ENCODE results near the gene KIF20A. TPM values are rescaled to one million over a fixed set of nuclear protein-coding genes. Genes with fewer than 3 reads are reported as not detected.
A peak's percentile ranks its signal among the peaks of the same experiment; 100 is the strongest.

The KIF20A gene
- polyA plus RNA-seq, 1 experiment, result 25.4 TPM

DNA sequence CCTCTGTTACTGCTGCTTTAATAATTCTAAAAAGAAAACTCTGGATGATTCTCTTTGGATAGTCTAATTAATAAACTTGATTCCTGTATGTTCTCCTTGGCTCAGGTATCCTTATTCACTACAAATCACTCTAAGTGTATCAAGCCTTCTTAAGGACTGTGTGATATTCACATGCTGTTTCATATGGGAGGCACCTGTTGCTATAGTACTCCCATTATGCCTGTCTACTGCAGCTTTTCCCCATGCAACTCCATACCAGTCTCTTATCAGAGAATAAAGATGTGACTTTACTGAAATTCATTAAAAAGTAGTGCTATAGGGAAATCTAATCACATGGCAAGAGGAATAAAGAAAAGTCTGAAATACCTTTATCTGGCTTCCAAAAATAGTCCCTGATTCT is 15.2 kb upstream of the KIF20A start:
- Histone ChIP-seq H3K27ac (ENCODE audit: low read depth, low read length) (no peak overlapping the region), H3K9me3 (ENCODE audit: control insufficient read depth, insufficient read depth, low read length) (no peaks in the 10 kb centered on the region), H3K27me3 (ENCODE audit: control insufficient read depth, insufficient read depth, low read length) (no peaks in the 10 kb centered on the region), H3K4me3 (ENCODE audit: low read depth, low read length) (no peak overlapping the region)
- DNase-seq (ENCODE audit: low read depth, low spot score), result no peak
- TF ChIP-seq CTCF (IDR thresholded peaks at IDR 0.05; ENCODE audit: low read depth, low read length), result no peak
- ChIA-PET POLR2A (interaction anchor here (0.5 to 0.6 kb wide), 2 partner anchors 14 to 62 kb away, joined by 4 to 6 read pairs; no protein-coding TSS in a partner anchor), CTCF (interaction anchor here (2.8 kb wide), 1 partner anchor 86 kb away, joined by 10 read pairs; no protein-coding TSS in a partner anchor)

GRCh38 chr5:138169124-138169523 is 9.8 kb upstream of the KIF20A start:
- DNase-seq (ENCODE audit: low read depth, low spot score), result no peak
- CTCF ChIA-PET, result interaction anchor here (1.5 kb wide), 1 partner anchor 11 kb away, joined by 3 read pairs; no protein-coding TSS in a partner anchor
- H3K4me3 ChIP-seq (ENCODE audit: low read depth, low read length), result no peak overlapping the region
- H3K9me3 ChIP-seq (ENCODE audit: control insufficient read depth, insufficient read depth, low read length), result no peaks in the 10 kb centered on the region
- H3K27ac ChIP-seq (ENCODE audit: low read depth, low read length), result no peak overlapping the region
- POLR2A ChIA-PET, result no interaction called here
- no peaks in the 10 kb centered on the region for H3K27me3 ChIP-seq (ENCODE audit: control insufficient read depth, insufficient read depth, low read length)
- no peak for TF ChIP-seq CTCF (IDR thresholded peaks at IDR 0.05; ENCODE audit: low read depth, low read length)

DNA sequence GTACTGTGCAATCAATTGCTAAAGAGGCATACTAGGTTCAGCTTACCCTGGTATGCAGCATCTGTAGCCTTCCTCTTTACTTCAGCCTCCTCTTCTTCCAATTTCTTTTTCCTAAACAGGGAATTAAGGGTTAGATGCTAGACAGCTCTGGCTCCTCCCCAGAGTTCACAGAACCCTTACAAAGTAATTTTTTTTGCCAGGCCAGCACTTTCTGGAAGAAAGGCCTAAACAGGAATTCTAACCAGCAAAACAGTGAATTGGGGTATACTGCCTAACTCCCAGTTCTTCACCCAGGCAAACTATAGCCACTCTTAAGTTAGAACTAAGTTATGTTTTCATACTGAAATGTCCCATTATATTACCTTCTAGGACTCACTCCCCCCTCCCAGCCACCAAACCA is 8.6 kb upstream of the KIF20A start:
- Histone ChIP-seq H3K27ac (ENCODE audit: low read depth, low read length) (no peak overlapping the region), H3K9me3 (ENCODE audit: control insufficient read depth, insufficient read depth, low read length) (no peaks in the 10 kb centered on the region), H3K27me3 (ENCODE audit: control insufficient read depth, insufficient read depth, low read length) (no peaks in the 10 kb centered on the region), H3K4me3 (ENCODE audit: low read depth, low read length) (no peak overlapping the region)
- CTCF ChIA-PET, result interaction anchor here (1.5 kb wide), 1 partner anchor 10 kb away, joined by 3 read pairs; no protein-coding TSS in a partner anchor
- no peak for TF ChIP-seq CTCF (IDR thresholded peaks at IDR 0.05; ENCODE audit: low read depth, low read length)
- no peak for DNase-seq (ENCODE audit: low read depth, low spot score)
- POLR2A ChIA-PET, result no interaction called here

- TF ChIP-seq CTCF (IDR thresholded peaks at IDR 0.05; ENCODE audit: low read depth, low read length), result no peak
- no peaks in the 10 kb centered on the region for H3K27me3 ChIP-seq (ENCODE audit: control insufficient read depth, insufficient read depth, low read length)
- DNase-seq (ENCODE audit: low read depth, low spot score), result no peak
- peak overlapping the region; percentile 99 for H3K4me3 ChIP-seq (ENCODE audit: low read depth, low read length)
- ChIA-PET POLR2A (interaction anchor here (0.6 to 2.1 kb wide), 4 partner anchors 10 to 35 kb away, joined by 3 to 10 read pairs (median 4); partner anchors contain the start of gene CDC23), CTCF (interaction anchor here (0.6 to 2.6 kb wide), 6 partner anchors 101 to 549 kb away, joined by 3 to 12 read pairs (median 3); partner anchors contain the start of gene KDM3B)
- no peaks in the 10 kb centered on the region for H3K9me3 ChIP-seq (ENCODE audit: control insufficient read depth, insufficient read depth, low read length)
- H3K27ac ChIP-seq (ENCODE audit: low read depth, low read length), result peak overlapping the region; percentile 91
Observed at GRCh38 chr5:138177941-138178515, 884 bp upstream of the KIF20A start.

DNA sequence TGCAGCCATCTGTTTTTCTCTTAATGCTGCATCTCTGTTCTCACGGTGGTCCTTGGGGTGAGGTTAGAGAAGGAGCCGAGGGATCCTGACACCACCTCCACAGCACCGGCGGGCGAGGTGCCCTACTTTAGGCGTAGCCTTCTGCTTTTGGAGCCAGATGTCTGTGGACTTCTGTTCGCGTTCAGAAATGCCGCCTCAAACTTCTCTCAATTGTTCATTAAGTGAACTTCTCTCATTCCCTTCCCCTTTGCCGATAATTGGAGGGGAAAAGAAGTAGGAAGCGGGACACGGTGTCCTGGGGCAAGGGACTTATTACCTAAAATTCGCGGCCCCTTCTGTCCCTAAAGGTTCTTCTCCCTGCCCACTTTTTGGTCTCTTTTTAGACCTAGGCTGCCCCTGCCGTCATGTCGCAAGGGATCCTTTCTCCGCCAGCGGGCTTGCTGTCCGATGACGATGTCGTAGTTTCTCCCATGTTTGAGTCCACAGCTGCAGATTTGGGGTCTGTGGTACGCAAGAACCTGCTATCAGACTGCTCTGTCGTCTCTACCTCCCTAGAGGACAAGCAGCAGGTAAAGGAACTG is 455 bp downstream of the KIF20A start:
- POLR2A ChIA-PET, result interaction anchor here (0.6 to 2.1 kb wide), 4 partner anchors 12 to 263 kb away, joined by 3 to 10 read pairs (median 7); partner anchors contain the start of genes CDC23 and FAM53C
- TF ChIP-seq CTCF (IDR thresholded peaks at IDR 0.05; ENCODE audit: low read depth, low read length), result no peak
- H3K9me3 ChIP-seq (ENCODE audit: control insufficient read depth, insufficient read depth, low read length), result no peaks in the 10 kb centered on the region
- H3K4me3 ChIP-seq (ENCODE audit: low read depth, low read length), result peak overlapping the region; percentile 99
- DNase-seq (ENCODE audit: low read depth, low spot score), result no peak
- H3K27me3 ChIP-seq (ENCODE audit: control insufficient read depth, insufficient read depth, low read length), result no peaks in the 10 kb centered on the region
- CTCF ChIA-PET, result interaction anchor here (0.6 to 1.4 kb wide), 8 partner anchors 9 to 323 kb away, joined by 3 to 10 read pairs (median 3); partner anchors contain the start of gene KDM3B
- peak overlapping the region; percentile 3 for H3K27ac ChIP-seq (ENCODE audit: low read depth, low read length)
